CD14-positive monocyte (primary cell): Measurements from ENCODE around the gene SH2D3C. TPM values are rescaled to one million over a fixed set of nuclear protein-coding genes. Genes with fewer than 3 reads are reported as not detected.

ENCODE experiments used
- DNase-seq, 3 donors: peaks; one replicate each; pipeline ENCODE4 v3.0.0-alpha.2; 2011 to 2022
- H2AFZ ChIP-seq: 2 replicates; pipeline ENCODE4 v1.6.0; 2012; ENCODE audit warnings: mild to moderate bottlenecking, low read depth, low read length, inconsistent platforms; ENCODE audit not compliant: insufficient read depth, poor library complexity, severe bottlenecking
- H3K27ac ChIP-seq, 2 donors: 1 replicate in 1 of 2; 2 replicates in 1 of 2; pipeline ENCODE4 v1.5.1; 2012 to 2013; ENCODE audit warnings: low read length in 2 of 2, control low read depth in 1 of 2, inconsistent platforms in 1 of 2, low read depth in 1 of 2, mild to moderate bottlenecking in 1 of 2
- H3K27me3 ChIP-seq, 2 donors: one replicate each; pipeline versions ENCODE4 v1.6.0 to v1.6.1; 2011 to 2013; ENCODE audit warnings: low read length in 2 of 2; ENCODE audit not compliant: control insufficient read depth in 2 of 2, insufficient read depth in 2 of 2
- H3K36me3 ChIP-seq, 2 donors: replicated peaks in 1 of 2; 1 replicate in 1 of 2; 2 replicates in 1 of 2; pipeline versions ENCODE4 v1.5.1 to v1.6.1; 2012 to 2013; ENCODE audit warnings: low read length in 2 of 2, control low read depth in 1 of 2, inconsistent platforms in 1 of 2, mild to moderate bottlenecking in 1 of 2; ENCODE audit not compliant: insufficient read depth in 2 of 2, control insufficient read depth in 1 of 2
- H3K4me1 ChIP-seq, 2 donors: 1 replicate in 1 of 2; 2 replicates in 1 of 2; pipeline versions ENCODE4 v1.5.1 to v1.6.1; 2012 to 2013; ENCODE audit warnings: low read length in 2 of 2, control low read depth in 1 of 2, inconsistent platforms in 1 of 2, mild to moderate bottlenecking in 1 of 2, moderate library complexity in 1 of 2; ENCODE audit not compliant: insufficient read depth in 2 of 2, control insufficient read depth in 1 of 2
- H3K4me2 ChIP-seq: replicated peaks from 2 replicates; pipeline ENCODE3; 2012; ENCODE audit warnings: low read length, moderate library complexity, mild to moderate bottlenecking; ENCODE audit not compliant: poor library complexity, severe bottlenecking; ENCODE audit errors: extremely low read depth
- H3K4me3 ChIP-seq, 3 experiments: fragments of 200-600 bp in 1 of 3; sonication (generic) in 1 of 3; replicated peaks in 1 of 3; 1 replicate in 2 of 3; 2 replicates in 1 of 3; pipeline ENCODE4 v1.5.1; 2011 to 2013; ENCODE audit warnings: low read length in 3 of 3, mild to moderate bottlenecking in 3 of 3, control low read depth in 2 of 3, low read depth in 2 of 3, inconsistent platforms in 1 of 3, moderate library complexity in 1 of 3
- H3K79me2 ChIP-seq: 2 replicates; pipeline ENCODE4 v1.6.0; 2012; ENCODE audit warnings: mild to moderate bottlenecking, control low read depth, inconsistent platforms, low read length, moderate library complexity; ENCODE audit not compliant: insufficient read depth
- H3K9ac ChIP-seq: 2 replicates; pipeline ENCODE4 v1.6.0; 2017; ENCODE audit warnings: low read length, mild to moderate bottlenecking; ENCODE audit not compliant: insufficient read depth, poor library complexity, severe bottlenecking
- H3K9me3 ChIP-seq, 2 donors: replicated peaks in 1 of 2; 1 replicate in 1 of 2; 2 replicates in 1 of 2; pipeline versions ENCODE4 v1.5.1 to v1.6.1; 2012 to 2013; ENCODE audit warnings: low read length in 2 of 2, control low read depth in 1 of 2; ENCODE audit not compliant: control insufficient read depth in 1 of 2, insufficient read depth in 1 of 2
- H4K20me1 ChIP-seq: 2 replicates; pipeline ENCODE4 v1.6.0; 2012; ENCODE audit warnings: mild to moderate bottlenecking, low read length, control low read depth, moderate library complexity; ENCODE audit not compliant: insufficient read depth
- H3K27ac Mint-ChIP-seq, 7 donors: one replicate each; pipeline ENCODE4 v1.8.0; 2020; ENCODE audit warnings: mild to moderate bottlenecking in 7 of 7, mixed read lengths in 7 of 7, moderate library complexity in 6 of 7, inconsistent platforms in 2 of 7
- H3K27me3 Mint-ChIP-seq, 3 donors: one replicate each; pipeline ENCODE4 v1.8.0; 2021 to 2022; ENCODE audit warnings: low read depth in 3 of 3, mild to moderate bottlenecking in 3 of 3, mixed read lengths in 3 of 3, moderate library complexity in 3 of 3, inconsistent platforms in 1 of 3
- H3K36me3 Mint-ChIP-seq, 2 donors: one replicate each; pipeline ENCODE4 v1.8.0; 2020; ENCODE audit warnings: mixed read lengths in 2 of 2, inconsistent platforms in 1 of 2, mild to moderate bottlenecking in 1 of 2
- H3K4me1 Mint-ChIP-seq: one replicate; pipeline ENCODE4 v1.8.0; 2020; ENCODE audit warnings: mild to moderate bottlenecking, mixed read lengths
- H3K4me3 Mint-ChIP-seq, 2 donors: one replicate each; pipeline ENCODE4 v1.8.0; 2020; ENCODE audit warnings: mild to moderate bottlenecking in 2 of 2, mixed read lengths in 2 of 2, moderate library complexity in 1 of 2
- H3K9me3 Mint-ChIP-seq, 7 donors: one replicate each; pipeline ENCODE4 v1.8.0; 2020 to 2022; ENCODE audit warnings: mixed read lengths in 7 of 7, mild to moderate bottlenecking in 6 of 7, moderate library complexity in 6 of 7, inconsistent platforms in 2 of 7
- CTCF ChIP-seq: fragments of 200-600 bp; IDR thresholded peaks from one replicate; pipeline ENCODE4 v1.8.0; 2022; ENCODE audit warnings: antibody characterized with exemption, mild to moderate bottlenecking
- WGBS: methylation state at CpG from one replicate; pipeline ENCODE4 v1.1.5; 2013; ENCODE audit warnings: missing lambda C conversion rate; ENCODE audit not compliant: insufficient coverage; 5-methylcytosine and 5-hydroxymethylcytosine counted together
- intact Hi-C, 2 donors: fragments of 100-400 bp; cut with micrococcal nuclease; formaldehyde crosslinking; loops; one replicate each; pipeline versions ENCODE4 v1.15.0 to v1.15.1; 2023
- polyA plus RNA-seq, 3 donors: library from polyadenylated mRNA; depleted of rRNA in 1 of 3; unstranded in 2 of 3; stranded (reverse) in 1 of 3; fragments of 300-500 nt in 2 of 3; fragments of >200 nt in 1 of 3; fragmentation: Illumina TruSeq in 2 of 3; gene quantifications; 1 replicate in 2 of 3; 2 replicates in 1 of 3; pipeline ENCODE4 v1.2.3, GENCODE V29; 2012 to 2021

Gene SH2D3C
- polyA plus RNA-seq, 3 donors, result 11.5 to 47.3 (median 20.5) TPM

- no peak overlapping the region for H2AFZ ChIP-seq
- DNase-seq, result no peak
- H3K27me3 ChIP-seq, result no peaks in the 10 kb centered on the region
- peaks cover 58% of the 10 kb centered on the region for H4K20me1 ChIP-seq
- H3K27ac Mint-ChIP-seq, result peak overlapping the region; percentile 78 to 94 (median 86)
- H3K36me3 ChIP-seq, result peaks cover 45 to 48% of the 10 kb centered on the region in 2 donors
- H3K9me3 Mint-ChIP-seq, result no peaks in the 10 kb centered on the region
- WGBS, result 0% methylated on average over 8 of the region's 12 CpGs
- peaks cover 0 to 3% (median 0%) of the 10 kb centered on the region in 3 donors for H3K27me3 Mint-ChIP-seq
- intact Hi-C loops, result loop anchor here (1.0 to 5.0 kb wide), 4 partner anchors 81 to 269 kb away; partner anchors contain the start of gene ST6GALNAC4 (in 1 of the 2)
- H3K4me2 ChIP-seq, result peak overlapping the region; percentile 97
- peak overlapping the region; percentile 94 for H3K9ac ChIP-seq
- peaks cover 65% of the 10 kb centered on the region for H3K79me2 ChIP-seq
- H3K4me1 ChIP-seq, result peaks cover 44 to 49% of the 10 kb centered on the region in 2 donors
- H3K4me3 ChIP-seq, result peak overlapping the region; percentile 87 to 98 (median 96)
- peak overlapping the region; percentile 72 to 87 for H3K27ac ChIP-seq
- peaks cover 47% of the 10 kb centered on the region for H3K4me1 Mint-ChIP-seq
- H3K9me3 ChIP-seq, result no peaks in the 10 kb centered on the region
- H3K4me3 Mint-ChIP-seq, result peak overlapping the region; percentile 93 to 96
- H3K36me3 Mint-ChIP-seq, result peaks cover 40 to 54% of the 10 kb centered on the region in 2 donors
- peak; percentile 73 for TF ChIP-seq CTCF
Measured at GRCh38 chr9:127786773-127787104, 8.3 kb upstream of the SH2D3C start.

GRCh38 chr9:127785933-127786772 is 7.7 kb upstream of the SH2D3C start, which contains the start of gene CDK9:
Gene CDK9, plus strand, starts transcription at chr9:127786034. Its CDS starts 115 bp downstream, at chr9:127786149.
- peaks cover 0 to 7% (median 0%) of the 10 kb centered on the region in 3 donors for H3K27me3 Mint-ChIP-seq

More at GRCh38 chr9:127785933-127786772, 7.7 kb upstream of the SH2D3C start, which contains the start of gene CDK9:
- Mint-ChIP-seq H3K9me3 (peaks cover 0 to 5% (median 0%) of the 10 kb centered on the region in 7 donors), H3K4me1 (peaks cover 53% of the 10 kb centered on the region), H3K27ac (peak within 1 kb of the TSS; percentile 94 to 99 (median 98)), H3K36me3 (peaks cover 37 to 53% of the 10 kb centered on the region in 2 donors), H3K4me3 (peak within 1 kb of the TSS; percentile 93 to 96)
- no peaks in the 10 kb centered on the region for H3K9me3 ChIP-seq
- under 1% methylated on average over 66 of the region's 75 CpGs for WGBS
- intact Hi-C loops, result loop anchor here (1.0 to 5.0 kb wide), 6 partner anchors 10 to 269 kb away; partner anchors contain the start of genes ST6GALNAC4 (in 1 of the 2) and TOR2A (in 1 of the 2)
- peaks cover 40 to 42% of the 10 kb centered on the region in 2 donors for H3K36me3 ChIP-seq
- H3K27me3 ChIP-seq, result no peaks in the 10 kb centered on the region
- DNase-seq, result peak; percentile 77 to 90 (median 82)
- peak within 1 kb of the TSS; percentile 96 to 97 for H3K27ac ChIP-seq
- H4K20me1 ChIP-seq, result peaks cover 52% of the 10 kb centered on the region
- peak within 1 kb of the TSS; percentile 52 for H2AFZ ChIP-seq
- no peak for TF ChIP-seq CTCF
- peak within 1 kb of the TSS; percentile 97 for H3K4me2 ChIP-seq
- peaks cover 50 to 55% of the 10 kb centered on the region in 2 donors for H3K4me1 ChIP-seq
- peak within 1 kb of the TSS; percentile 87 to 98 (median 96) for H3K4me3 ChIP-seq
- peaks cover 70% of the 10 kb centered on the region for H3K79me2 ChIP-seq
- peak within 1 kb of the TSS; percentile 94 for H3K9ac ChIP-seq
